ENCODE data around the gene SDS. TPM values are rescaled to one million over a fixed set of nuclear protein-coding genes. Genes with fewer than 3 reads are reported as not detected.

SDS gene
- total and polyA plus RNA-seq, 7 donors: 0.27 to 23.6 (median 3.9) TPM; not detected in 3

DNA sequence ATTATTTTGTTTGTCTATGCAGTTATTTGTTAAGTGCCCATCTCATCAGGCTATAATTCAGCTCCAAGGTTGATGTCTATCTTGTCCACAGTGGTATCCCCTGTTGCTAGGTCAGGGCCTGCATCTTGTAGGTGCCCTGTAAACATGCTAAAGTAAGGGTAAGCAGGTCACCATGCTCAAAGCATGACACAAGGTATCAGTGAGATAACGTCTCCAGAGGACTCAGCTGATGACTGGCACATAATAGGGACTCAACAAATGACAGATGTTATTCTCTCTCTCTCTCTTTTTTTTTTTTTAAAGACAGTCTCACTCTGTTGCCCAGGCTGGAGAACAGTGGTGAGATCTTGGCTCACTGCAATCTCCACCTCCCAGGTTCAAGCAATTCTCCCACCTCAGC is 20.8 kb upstream of the SDS start:
- intact Hi-C loops (cut with DNase I): loop anchor here (10.0 kb wide), 1 partner anchor 230 kb away; no protein-coding TSS in a partner anchor
- TF ChIP-seq POLR2A (IDR thresholded peaks at IDR 0.05): no peak
- no peak for TF ChIP-seq POLR2AphosphoS5 (IDR thresholded peaks at IDR 0.05)
- TF ChIP-seq, protein P1, sequence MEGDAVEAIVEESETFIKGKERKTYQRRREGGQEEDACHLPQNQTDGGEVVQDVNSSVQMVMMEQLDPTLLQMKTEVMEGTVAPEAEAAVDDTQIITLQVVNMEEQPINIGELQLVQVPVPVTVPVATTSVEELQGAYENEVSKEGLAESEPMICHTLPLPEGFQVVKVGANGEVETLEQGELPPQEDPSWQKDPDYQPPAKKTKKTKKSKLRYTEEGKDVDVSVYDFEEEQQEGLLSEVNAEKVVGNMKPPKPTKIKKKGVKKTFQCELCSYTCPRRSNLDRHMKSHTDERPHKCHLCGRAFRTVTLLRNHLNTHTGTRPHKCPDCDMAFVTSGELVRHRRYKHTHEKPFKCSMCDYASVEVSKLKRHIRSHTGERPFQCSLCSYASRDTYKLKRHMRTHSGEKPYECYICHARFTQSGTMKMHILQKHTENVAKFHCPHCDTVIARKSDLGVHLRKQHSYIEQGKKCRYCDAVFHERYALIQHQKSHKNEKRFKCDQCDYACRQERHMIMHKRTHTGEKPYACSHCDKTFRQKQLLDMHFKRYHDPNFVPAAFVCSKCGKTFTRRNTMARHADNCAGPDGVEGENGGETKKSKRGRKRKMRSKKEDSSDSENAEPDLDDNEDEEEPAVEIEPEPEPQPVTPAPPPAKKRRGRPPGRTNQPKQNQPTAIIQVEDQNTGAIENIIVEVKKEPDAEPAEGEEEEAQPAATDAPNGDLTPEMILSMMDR (IDR thresholded peaks at IDR 0.05): no peak
- no peak for TF ChIP-seq EP300 (IDR thresholded peaks at IDR 0.05)
- 83 to 85% methylated on average over 1 of the region's 1 CpG for WGBS, 2 donors
- H3K27ac ChIP-seq: no peak overlapping the region
- no peaks in the 10 kb centered on the region for H3K9me3 ChIP-seq
- H3K4me3 ChIP-seq: no peak overlapping the region
- H3K27me3 ChIP-seq: peaks cover 0 to 15% (median 0%) of the 10 kb centered on the region in 3 donors
- DNase-seq: no peak
- peaks cover 0 to 15% (median 8%) of the 10 kb centered on the region in 4 donors for H3K4me1 ChIP-seq
- H3K36me3 ChIP-seq: no peaks in the 10 kb centered on the region

DNA sequence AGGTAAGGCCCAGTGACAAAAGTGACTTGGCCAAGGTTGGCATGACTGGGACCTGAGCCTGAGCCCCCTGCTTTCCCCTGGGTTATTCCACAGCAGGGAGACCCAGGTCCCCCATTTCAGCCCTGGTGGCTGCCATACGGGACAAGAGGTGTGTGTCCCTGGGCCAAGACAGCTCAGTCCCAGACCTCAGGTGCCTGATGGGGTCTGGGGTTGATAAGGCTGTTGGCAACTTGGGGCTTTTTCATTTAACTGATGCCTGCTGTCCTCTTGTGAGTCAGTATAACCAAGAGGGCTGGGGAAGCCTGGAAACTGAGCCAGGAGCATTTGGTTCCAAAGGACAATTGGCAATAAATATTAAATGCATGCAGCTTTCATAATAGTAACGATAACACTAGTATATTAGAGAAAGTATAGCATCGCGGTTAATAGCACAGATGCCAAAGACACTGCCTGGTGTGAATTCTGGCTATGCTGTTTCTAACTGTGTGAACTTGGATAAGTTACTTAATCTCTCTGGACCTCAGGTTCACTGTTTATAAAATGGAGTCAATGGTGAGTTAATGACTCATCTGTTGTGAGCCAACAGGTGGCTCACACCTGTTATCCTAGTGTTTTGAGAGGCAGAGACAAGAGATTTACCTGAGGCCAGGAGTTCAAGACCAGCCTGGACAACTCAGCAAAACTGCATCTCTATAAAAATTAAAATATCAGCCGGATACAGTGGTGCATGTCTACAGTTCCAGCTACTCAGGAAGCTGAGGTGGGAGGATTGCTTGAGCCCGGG is 19.4 kb upstream of the SDS start:
- TF ChIP-seq POLR2AphosphoS5 (IDR thresholded peaks at IDR 0.05) (no peak), POLR2A (IDR thresholded peaks at IDR 0.05) (no peak), EP300 (IDR thresholded peaks at IDR 0.05) (no peak)
- TF ChIP-seq, protein P1 (IDR thresholded peaks at IDR 0.05): no peak
- Histone ChIP-seq H3K36me3 (no peaks in the 10 kb centered on the region), H3K27ac (peak overlapping the region in 3 of 4 donors; percentile 35 to 68 (median 46)), H3K9me3 (no peaks in the 10 kb centered on the region), H3K4me3 (peak overlapping the region in 3 of 4 donors; percentile 37 to 51 (median 49)), H3K4me1 (peaks cover 0 to 15% (median 8%) of the 10 kb centered on the region in 4 donors), H3K27me3 (peaks cover 0 to 15% (median 0%) of the 10 kb centered on the region in 3 donors)
- DNase-seq: no peak
- intact Hi-C loops (cut with DNase I): loop anchor here (10.0 kb wide), 1 partner anchor 228 kb away; no protein-coding TSS in a partner anchor
- WGBS, 2 donors: 78 to 88% methylated on average over 6 of the region's 6 CpGs

DNA sequence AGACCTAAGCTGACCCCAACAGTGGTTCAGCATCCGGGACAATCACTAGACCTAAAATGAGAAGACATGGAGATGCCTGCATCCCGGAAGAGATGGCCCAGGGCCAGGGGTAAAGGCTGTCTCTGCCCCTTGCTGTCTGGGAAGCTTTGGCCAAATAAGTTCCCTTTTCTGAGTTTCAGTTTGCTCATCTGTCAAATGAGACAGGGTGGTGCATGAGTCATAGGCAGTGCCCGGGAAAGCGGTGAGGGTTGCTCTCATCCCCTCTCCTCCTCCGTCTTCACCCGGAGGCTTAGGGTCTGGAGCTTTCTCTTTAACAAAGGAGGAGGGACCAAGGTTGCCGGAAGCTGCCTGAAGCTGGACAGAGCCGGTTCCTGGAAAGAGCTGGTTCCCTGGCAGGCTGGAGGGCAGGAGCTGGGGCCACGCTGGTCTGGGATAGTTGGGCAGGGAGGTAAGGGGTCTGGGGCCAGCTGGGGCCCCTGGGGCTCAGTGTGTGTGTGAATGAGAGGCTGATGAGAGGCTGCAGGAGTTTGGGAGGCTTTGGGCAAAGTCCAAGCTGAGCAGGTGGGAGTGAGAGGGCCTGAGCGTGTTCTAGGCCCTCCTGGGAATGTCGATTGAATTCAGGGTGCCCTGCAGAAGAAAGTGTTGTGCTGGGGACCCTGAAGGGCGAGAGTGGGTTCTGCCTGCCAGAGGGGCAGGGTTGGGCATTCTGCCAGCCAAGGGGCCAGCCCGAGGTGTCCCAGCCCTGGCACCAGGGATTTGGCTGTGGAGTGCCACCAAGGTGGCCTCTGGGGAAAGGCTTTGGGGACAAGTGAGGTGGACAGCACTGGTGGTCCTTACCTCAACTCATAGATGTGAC is 18.6 kb upstream of the SDS start, which contains the start of gene SDSL:
SDSL (plus strand) TSS at position 351 of the 856 bp plus-strand sequence. CDS start 5,603 bp downstream, outside the sequence.
- peaks cover 0 to 15% (median 0%) of the 10 kb centered on the region in 3 donors for H3K27me3 ChIP-seq
- peak; percentile 80 for DNase-seq
- H3K4me1 ChIP-seq: peaks cover 0 to 15% (median 8%) of the 10 kb centered on the region in 4 donors
- peak within 1 kb of the TSS; percentile 35 to 68 (median 50) for H3K27ac ChIP-seq
- no peaks in the 10 kb centered on the region for H3K36me3 ChIP-seq
- TF ChIP-seq, protein P1 (IDR thresholded peaks at IDR 0.05): no peak
- TF ChIP-seq EP300 (IDR thresholded peaks at IDR 0.05) (peak in 1 of 4 donors; percentile 7), POLR2AphosphoS5 (IDR thresholded peaks at IDR 0.05) (peak in 1 of 4 donors; percentile 44), POLR2A (IDR thresholded peaks at IDR 0.05) (no peak)
- H3K4me3 ChIP-seq: peak within 1 kb of the TSS; percentile 22 to 51 (median 43)
- no peaks in the 10 kb centered on the region for H3K9me3 ChIP-seq
- WGBS, 2 donors: 3 to 11% methylated on average over 13 of the region's 13 CpGs
- intact Hi-C loops (cut with DNase I): loop anchor here (10.0 kb wide), 1 partner anchor 227 kb away; no protein-coding TSS in a partner anchor

DNA sequence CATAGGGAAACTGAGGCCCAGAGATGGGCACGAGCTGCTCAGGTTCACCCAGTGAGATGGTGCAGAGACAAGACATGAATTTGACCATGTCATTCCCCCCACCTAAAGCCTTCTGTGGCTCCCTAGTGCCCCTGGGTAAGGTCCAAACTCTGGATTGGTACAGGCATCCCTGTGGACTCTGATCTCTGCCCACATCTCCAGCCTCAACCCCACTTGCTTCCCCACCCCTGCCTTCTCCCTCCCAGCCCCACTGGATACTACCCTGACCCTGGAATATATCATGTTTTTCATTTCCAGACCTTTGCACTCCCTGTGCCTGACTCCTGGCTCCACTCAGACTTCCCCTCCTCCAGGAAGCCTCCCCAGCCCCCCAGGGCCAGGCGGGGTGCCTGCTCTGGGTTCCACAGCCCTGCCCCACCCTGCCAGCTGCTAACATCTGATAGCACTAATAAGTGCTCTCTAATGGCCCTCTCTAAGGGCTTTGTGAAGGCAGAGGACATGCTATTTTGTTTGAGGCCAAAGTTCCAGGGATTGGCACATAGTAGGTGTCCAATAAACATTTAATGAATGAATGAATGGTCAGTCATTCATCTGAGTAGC is 17.4 kb upstream of the SDS start:
- DNase-seq: no peak
- intact Hi-C loops (cut with DNase I): loop anchor here (10.0 kb wide), 1 partner anchor 226 kb away; no protein-coding TSS in a partner anchor
- 50 to 68% methylated on average over 2 of the region's 2 CpGs for WGBS, 2 donors
- TF ChIP-seq, protein P1 (IDR thresholded peaks at IDR 0.05): no peak
- no peak for TF ChIP-seq POLR2AphosphoS5 (IDR thresholded peaks at IDR 0.05)
- no peak for TF ChIP-seq POLR2A (IDR thresholded peaks at IDR 0.05)
- no peak for TF ChIP-seq EP300 (IDR thresholded peaks at IDR 0.05)
- H3K27me3 ChIP-seq: peaks cover 0 to 14% (median 0%) of the 10 kb centered on the region in 3 donors
- H3K27ac ChIP-seq: no peak overlapping the region
- no peaks in the 10 kb centered on the region for H3K36me3 ChIP-seq
- no peak overlapping the region for H3K4me3 ChIP-seq
- H3K4me1 ChIP-seq: peaks cover 0 to 15% (median 8%) of the 10 kb centered on the region in 4 donors
- no peaks in the 10 kb centered on the region for H3K9me3 ChIP-seq

Measured in sigmoid colon (tissue), 7 donors.